ENCODE measurements around the gene PCBP3.

PCBP3 gene

GRCh38 chr21:45983649-45983965, 340.1 kb downstream of the PCBP3 start:
- peaks cover 26% of the 10 kb centered on the region; the same call in 1 of the 2 replicates for H3K27me3 ChIP-seq (ENCODE audit: insufficient read depth, low read depth)
- no peak overlapping the region for H2AFZ ChIP-seq (ENCODE audit: low read depth)
- H3K27ac ChIP-seq = no peak overlapping the region
- H3K4me3 ChIP-seq (IDR thresholded peaks at IDR 0.05; ENCODE audit: insufficient read depth, low read depth, low read length) = no peak overlapping the region
- H3K79me2 ChIP-seq (ENCODE audit: insufficient read depth, low read depth) = no peaks in the 10 kb centered on the region
- no peak overlapping the region for H3K9ac ChIP-seq
- H3K4me1 ChIP-seq (ENCODE audit: low read depth, poor library complexity, severe bottlenecking) = no peaks in the 10 kb centered on the region
- no peaks in the 10 kb centered on the region for H4K20me1 ChIP-seq (ENCODE audit: insufficient read depth)
- H3K4me2 ChIP-seq = no peak overlapping the region
- H3K36me3 ChIP-seq (ENCODE audit: insufficient read depth) = no peaks in the 10 kb centered on the region
- TF ChIP-seq CTCF (conservative IDR thresholded peaks at IDR 0.05; ENCODE audit: low read depth, low read length) = no peak

GRCh38 chr21:45983981-45984551, 340.5 kb downstream of the PCBP3 start:
- H3K4me2 ChIP-seq = no peak overlapping the region
- no peaks in the 10 kb centered on the region for H3K36me3 ChIP-seq (ENCODE audit: insufficient read depth)
- H3K27ac ChIP-seq = no peak overlapping the region
- no peaks in the 10 kb centered on the region for H3K79me2 ChIP-seq (ENCODE audit: insufficient read depth, low read depth)
- no peak overlapping the region for H3K9ac ChIP-seq
- TF ChIP-seq CTCF (conservative IDR thresholded peaks at IDR 0.05; ENCODE audit: low read depth, low read length) = no peak
- H3K27me3 ChIP-seq (ENCODE audit: insufficient read depth, low read depth) = peaks cover 27% of the 10 kb centered on the region; the same call in 1 of the 2 replicates
- no peak overlapping the region for H3K4me3 ChIP-seq (IDR thresholded peaks at IDR 0.05; ENCODE audit: insufficient read depth, low read depth, low read length)
- no peaks in the 10 kb centered on the region for H4K20me1 ChIP-seq (ENCODE audit: insufficient read depth)
- H3K4me1 ChIP-seq (ENCODE audit: low read depth, poor library complexity, severe bottlenecking) = no peaks in the 10 kb centered on the region
- no peak overlapping the region for H2AFZ ChIP-seq (ENCODE audit: low read depth)

GRCh38 chr21:45984584-45985095, 341.1 kb downstream of the PCBP3 start:
- peaks cover 26% of the 10 kb centered on the region; the same call in 1 of the 2 replicates for H3K27me3 ChIP-seq (ENCODE audit: insufficient read depth, low read depth)
- no peaks in the 10 kb centered on the region for H4K20me1 ChIP-seq (ENCODE audit: insufficient read depth)
- no peak overlapping the region for H3K9ac ChIP-seq
- no peaks in the 10 kb centered on the region for H3K79me2 ChIP-seq (ENCODE audit: insufficient read depth, low read depth)
- H3K36me3 ChIP-seq (ENCODE audit: insufficient read depth) = no peaks in the 10 kb centered on the region
- H2AFZ ChIP-seq (ENCODE audit: low read depth) = no peak overlapping the region
- TF ChIP-seq CTCF (conservative IDR thresholded peaks at IDR 0.05; ENCODE audit: low read depth, low read length) = no peak
- H3K27ac ChIP-seq = no peak overlapping the region
- H3K4me3 ChIP-seq (IDR thresholded peaks at IDR 0.05; ENCODE audit: insufficient read depth, low read depth, low read length) = no peak overlapping the region
- H3K4me1 ChIP-seq (ENCODE audit: low read depth, poor library complexity, severe bottlenecking) = no peaks in the 10 kb centered on the region
- no peak overlapping the region for H3K4me2 ChIP-seq

DNA sequence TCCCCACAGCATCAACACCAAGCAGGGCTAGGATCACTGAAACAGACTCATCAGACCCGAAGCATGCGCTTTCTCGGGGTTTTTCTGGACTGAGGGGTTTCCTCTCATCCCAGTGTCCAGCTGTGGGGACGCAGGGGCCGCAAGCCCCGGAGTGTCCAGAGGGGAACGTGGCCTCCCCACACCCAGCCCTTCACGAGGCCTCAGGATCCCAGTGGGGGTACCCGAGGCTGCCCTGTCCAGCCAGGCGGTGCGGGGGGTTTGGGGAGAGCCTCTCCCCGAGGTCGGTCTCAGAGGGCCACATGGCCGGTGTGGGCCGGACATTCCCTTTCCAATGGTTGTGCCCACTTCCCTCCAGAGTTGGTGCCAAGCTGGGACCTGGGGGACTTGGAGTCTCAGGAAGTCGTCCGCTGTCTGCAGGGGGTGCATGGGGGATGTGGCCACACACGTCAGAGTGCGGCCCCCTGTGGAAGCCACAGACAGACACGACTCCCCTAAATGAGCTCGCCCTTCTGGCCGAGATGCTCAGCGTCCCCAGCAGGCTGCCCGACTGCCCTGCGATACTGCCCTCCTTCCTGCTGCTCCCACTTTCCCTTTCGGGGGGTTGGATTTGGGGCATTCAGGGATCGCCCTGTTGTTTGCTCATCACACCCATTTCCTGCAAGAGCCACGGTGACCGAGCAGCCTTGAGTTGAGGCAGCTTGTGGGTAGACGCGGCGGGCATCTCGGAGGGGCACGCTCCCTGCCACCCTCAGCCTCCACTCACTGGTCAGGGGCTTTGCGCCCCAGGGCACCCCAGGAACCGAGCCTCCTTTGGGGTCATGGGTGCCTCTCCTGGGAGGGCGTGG, 342.2 kb downstream of the PCBP3 start:
- no peak overlapping the region for H3K9ac ChIP-seq
- H3K4me2 ChIP-seq = no peak overlapping the region
- no peak overlapping the region for H3K4me3 ChIP-seq (IDR thresholded peaks at IDR 0.05; ENCODE audit: insufficient read depth, low read depth, low read length)
- H3K4me1 ChIP-seq (ENCODE audit: low read depth, poor library complexity, severe bottlenecking) = no peaks in the 10 kb centered on the region
- no peak overlapping the region for H2AFZ ChIP-seq (ENCODE audit: low read depth)
- no peaks in the 10 kb centered on the region for H3K36me3 ChIP-seq (ENCODE audit: insufficient read depth)
- no peaks in the 10 kb centered on the region for H3K79me2 ChIP-seq (ENCODE audit: insufficient read depth, low read depth)
- H4K20me1 ChIP-seq (ENCODE audit: insufficient read depth) = no peaks in the 10 kb centered on the region
- H3K27me3 ChIP-seq (ENCODE audit: insufficient read depth, low read depth) = peaks cover 23% of the 10 kb centered on the region; the same call in 1 of the 2 replicates
- no peak overlapping the region for H3K27ac ChIP-seq
- no peak for TF ChIP-seq CTCF (conservative IDR thresholded peaks at IDR 0.05; ENCODE audit: low read depth, low read length)
